ENCODE measurements around the gene HOMER3. TPM values are rescaled to one million over a fixed set of nuclear protein-coding genes. Genes with fewer than 3 reads are reported as not detected.
A peak's percentile ranks its signal among the peaks of the same experiment; 100 is the strongest.

HOMER3 gene
- total and polyA plus RNA-seq, 2 of the 13 experiments (the other 11 are each of a cell fraction or from before 2014, with no cell fraction given): 21.3 to 27.3 TPM

GRCh38 chr19:18948075-18948975, 7.3 kb upstream of the HOMER3 start:
- FAIRE-seq: no peak
- H3K4me3 ChIP-seq (replicated peaks in 1 of 3; ENCODE audit: insufficient read depth in 1 of 3, low read depth in 2 of 3, low read length in 3 of 3): no peak overlapping the region; a peak in 1 of 6 replicates
- H3K4me2 ChIP-seq (ENCODE audit: low read depth, low read length): no peak overlapping the region
- H3K27ac ChIP-seq (ENCODE audit: extremely low read length, insufficient read depth, low read length): no peak overlapping the region
- peaks cover 34% of the 10 kb centered on the region for H3K4me1 ChIP-seq (ENCODE audit: insufficient read depth, low read length)
- ChIA-PET POLR2A (no interaction called here), CTCF (ENCODE audit: low intra/inter-chr PET ratio, low total read pairs) (no interaction called here)
- DNase-seq (ENCODE audit: low spot score): no peak
- no peak overlapping the region for H2AFZ ChIP-seq (ENCODE audit: low read length)
- no peak overlapping the region for H3K9ac ChIP-seq (ENCODE audit: insufficient read depth, low read depth, low read length)
- intact Hi-C loops (cut with micrococcal nuclease; ENCODE audit: unreplicated experiment) (no loop called here), in situ Hi-C loops (cut with HindIII; ENCODE audit: extremely low pct_ligation_motif_present, low pct_unique_long_range_greater_than_20kb) (no loop called here)
- H3K79me2 ChIP-seq (ENCODE audit: insufficient read depth, low read length): no peaks in the 10 kb centered on the region
- 45% methylated on average over 1 of the region's 15 CpGs for WGBS (ENCODE audit: low lambda C conversion rate)
- H3K36me3 ChIP-seq (replicated peaks in 1 of 2; ENCODE audit: control insufficient read depth in 1 of 2, insufficient read depth in 2 of 2, low read length in 2 of 2): no peaks in the 10 kb centered on the region
- TF ChIP-seq ZNF770 (CRISPR knock-in tag; IDR thresholded peaks at IDR 0.05) (no peak), ZNF34 (CRISPR knock-in tag; IDR thresholded peaks at IDR 0.05; ENCODE audit: borderline replicate concordance) (no peak), MBNL3 (CRISPR knock-in tag; conservative IDR thresholded peaks at IDR 0.05) (no peak), SRF (IDR thresholded peaks at IDR 0.05; ENCODE audit: low read depth, low read length) (no peak), MXD3 (CRISPR knock-in tag; IDR thresholded peaks at IDR 0.05) (no peak), ZNF687 (CRISPR knock-in tag; IDR thresholded peaks at IDR 0.05) (peak; percentile 25; the same call in 1 of the 2 replicates)
- peak; percentile 39; the same call in 2 of the 3 replicates for ATAC-seq
- H3K27me3 ChIP-seq (ENCODE audit: control insufficient read depth in 1 of 2, insufficient read depth in 2 of 2, low read length in 2 of 2): no peaks in the 10 kb centered on the region
- BruUV-seq (replicated peaks): no TSS peak
- H4K20me1 ChIP-seq (ENCODE audit: insufficient read depth, low read length): no peaks in the 10 kb centered on the region
- no peaks in the 10 kb centered on the region for H3K9me3 ChIP-seq (ENCODE audit: low read length)
